HFFc6 (cell line): Measurements from ENCODE around the gene FAT1. TPM values are rescaled to one million over a fixed set of nuclear protein-coding genes. Genes with fewer than 3 reads are reported as not detected.

Experiments used
- DNase-seq: peaks from one replicate; pipeline ENCODE4 v3.0.0-alpha.2; 2018
- H3K27ac Mint-ChIP-seq: 2 replicates; pipeline ENCODE4 v1.8.0; 2020; ENCODE audit warnings: mild to moderate bottlenecking, mixed read lengths
- H3K27me3 Mint-ChIP-seq: 2 replicates; pipeline ENCODE4 v1.8.0; 2021; ENCODE audit warnings: mild to moderate bottlenecking, moderate library complexity, mixed read lengths; ENCODE audit not compliant: insufficient read depth
- H3K36me3 Mint-ChIP-seq: 2 replicates; pipeline ENCODE4 v1.8.0; 2021; ENCODE audit warnings: low read depth, mixed read lengths
- H3K4me1 Mint-ChIP-seq: 2 replicates; pipeline ENCODE4 v1.8.0; 2020; ENCODE audit warnings: low read depth, mixed read lengths
- H3K4me3 Mint-ChIP-seq: 2 replicates; pipeline ENCODE4 v1.8.0; 2020; ENCODE audit warnings: mild to moderate bottlenecking, moderate library complexity, mixed read lengths
- H3K9me3 Mint-ChIP-seq: 2 replicates; pipeline ENCODE4 v1.8.0; 2020; ENCODE audit warnings: mild to moderate bottlenecking, mixed read lengths
- CTCF ChIP-seq: fragments of 200-600 bp; sonication (generic); IDR thresholded peaks from 2 replicates; pipeline ENCODE4 v1.5.0; 2021; ENCODE audit warnings: antibody characterized with exemption, mild to moderate bottlenecking
- total RNA-seq, 6 experiments: library from RNA; stranded (reverse); fragmentation: NEBNext Ultra II Directional; extraction: Animal tissue kit (Norgen Biotek cat#: 25700); gene quantifications; 2 replicates in 1 of 6; 3 replicates in 5 of 6; pipeline ENCODE4 v1.2.3, GENCODE V29; 2021

FAT1 gene
- total RNA-seq, 6 experiments from 2014 or later, result 238 to 483 (median 287) TPM

- Mint-ChIP-seq H3K27me3 (peaks cover 4% of the 10 kb centered on the region; the same call in 1 of the 2 replicates), H3K27ac (peak overlapping the region; percentile 29; the same call in 1 of the 2 replicates)
These were observed 35.3 kb downstream of the FAT1 start for GRCh38 chr4:186688150-186688943.

GRCh38 chr4:186687265-186687664 lies 36.4 kb downstream of the FAT1 start:
- peaks cover 64% of the 10 kb centered on the region for H3K36me3 Mint-ChIP-seq
- DNase-seq, result no peak
- H3K9me3 Mint-ChIP-seq, result no peaks in the 10 kb centered on the region; the same call in 1 of the 2 replicates
- peak overlapping the region; percentile 64; the same call in 1 of the 2 replicates for H3K27ac Mint-ChIP-seq
- TF ChIP-seq CTCF, result no peak
- peaks cover 4% of the 10 kb centered on the region; the same call in 1 of the 2 replicates for H3K27me3 Mint-ChIP-seq
- H3K4me1 Mint-ChIP-seq, result peaks cover 78% of the 10 kb centered on the region
- H3K4me3 Mint-ChIP-seq, result peak overlapping the region; percentile 39

More at GRCh38 chr4:186688150-186688943, 35.3 kb downstream of the FAT1 start:
- peaks cover 77% of the 10 kb centered on the region for H3K4me1 Mint-ChIP-seq
- no peak for TF ChIP-seq CTCF
- no peaks in the 10 kb centered on the region; the same call in 1 of the 2 replicates for H3K9me3 Mint-ChIP-seq
- peaks cover 62% of the 10 kb centered on the region for H3K36me3 Mint-ChIP-seq
- DNase-seq, result no peak
- H3K4me3 Mint-ChIP-seq, result no peak overlapping the region; the same call in 1 of the 2 replicates

- DNase-seq, result peak; percentile 92
- H3K27ac Mint-ChIP-seq, result peak overlapping the region; percentile 83
- peaks cover 89% of the 10 kb centered on the region for H3K4me1 Mint-ChIP-seq
- H3K36me3 Mint-ChIP-seq, result peaks cover 72% of the 10 kb centered on the region
- peak overlapping the region; percentile 61 for H3K4me3 Mint-ChIP-seq
- H3K27me3 Mint-ChIP-seq, result peaks cover 4% of the 10 kb centered on the region; the same call in 1 of the 2 replicates
- no peaks in the 10 kb centered on the region; the same call in 1 of the 2 replicates for H3K9me3 Mint-ChIP-seq
- TF ChIP-seq CTCF, result no peak
These were observed 37.9 kb downstream of the FAT1 start for GRCh38 chr4:186685767-186686183.

GRCh38 chr4:186684889-186685309 lies 38.8 kb downstream of the FAT1 start:
- DNase-seq, result no peak
- Mint-ChIP-seq H3K9me3 (no peaks in the 10 kb centered on the region; the same call in 1 of the 2 replicates), H3K36me3 (peaks cover 80% of the 10 kb centered on the region), H3K27me3 (peaks cover 4% of the 10 kb centered on the region; the same call in 1 of the 2 replicates), H3K4me1 (peaks cover 96% of the 10 kb centered on the region), H3K27ac (peak overlapping the region; percentile 83), H3K4me3 (peak overlapping the region; percentile 51)
- TF ChIP-seq CTCF, result no peak

GRCh38 chr4:186684220-186684619 lies 39.4 kb downstream of the FAT1 start:
- no peak for TF ChIP-seq CTCF
- peak overlapping the region; percentile 16; the same call in 1 of the 2 replicates for H3K27ac Mint-ChIP-seq
- peaks cover 4% of the 10 kb centered on the region; the same call in 1 of the 2 replicates for H3K27me3 Mint-ChIP-seq
- peaks cover 74% of the 10 kb centered on the region for H3K36me3 Mint-ChIP-seq
- H3K4me1 Mint-ChIP-seq, result peaks cover 96% of the 10 kb centered on the region
- no peak for DNase-seq
- no peaks in the 10 kb centered on the region; the same call in 1 of the 2 replicates for H3K9me3 Mint-ChIP-seq
- no peak overlapping the region; the same call in 1 of the 2 replicates for H3K4me3 Mint-ChIP-seq
